Anterior cingulate cortex (tissue), 58 donors: Measurements from ENCODE around the gene ATXN7.

Source experiments
- DNase-seq, 58 donors: peaks; one replicate each; lab custom pipeline; 2025; lab: John Stamatoyannopoulos, UW

Gene ATXN7

DNA sequence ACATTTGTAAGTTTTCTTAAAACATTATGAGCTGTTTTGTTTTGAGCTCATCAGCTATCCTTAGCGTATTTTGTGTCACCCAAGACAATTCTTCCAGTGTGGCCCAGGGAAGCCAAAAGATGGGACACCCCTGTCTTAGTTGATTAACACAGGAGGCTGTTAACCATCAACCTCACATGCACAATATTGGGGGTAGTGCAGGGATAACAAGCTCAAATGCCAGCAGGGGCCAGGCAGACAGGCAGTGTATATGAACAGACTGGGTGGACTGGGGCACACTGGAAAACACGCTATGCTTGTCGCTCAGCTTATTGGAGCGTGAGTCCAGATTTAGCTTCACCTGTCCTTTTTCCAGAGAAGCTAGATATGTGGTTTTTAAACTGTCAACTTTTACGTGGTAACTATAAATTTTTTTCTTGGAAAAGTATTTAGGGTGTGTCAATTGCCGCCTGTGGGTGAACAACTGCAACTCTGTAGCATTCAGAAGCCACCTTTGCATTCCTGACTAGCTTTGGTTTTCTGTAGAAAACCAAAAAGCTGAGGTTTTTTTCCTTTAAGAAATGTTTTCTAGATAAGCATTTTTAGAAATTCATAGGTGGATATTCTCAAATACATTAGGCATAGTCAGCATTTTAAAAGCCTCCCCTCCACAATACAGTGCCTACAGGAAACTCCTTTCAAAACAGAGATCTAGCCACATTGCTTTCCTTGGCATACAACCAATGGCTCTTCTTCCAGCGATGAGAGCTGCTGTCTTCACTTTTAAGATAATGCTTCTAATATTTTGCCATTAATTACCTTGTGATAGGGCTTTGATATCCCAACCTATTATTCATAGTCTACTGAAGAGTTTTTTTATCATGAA lies 145.1 kb downstream of the ATXN7 start:
- DNase-seq: no peak

DNA sequence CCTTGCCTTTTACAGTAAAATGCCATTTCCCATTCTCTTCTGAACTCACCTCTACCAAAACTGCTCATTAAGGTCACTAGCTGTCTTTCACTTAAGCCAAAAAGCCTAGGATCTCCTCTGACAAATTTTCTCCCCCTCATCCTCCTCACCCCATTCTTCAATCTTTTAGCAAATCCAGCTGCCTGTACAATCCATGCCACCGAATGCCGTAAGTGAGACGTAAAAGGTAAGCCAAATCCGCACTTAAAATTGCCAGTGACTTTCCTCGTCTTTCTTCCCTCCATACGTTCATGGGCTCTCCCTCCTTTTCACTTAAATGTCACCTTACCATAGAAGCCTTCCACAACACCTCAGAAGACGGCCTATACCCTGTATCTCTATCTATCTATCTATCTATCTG lies 145.9 kb downstream of the ATXN7 start:
- no peak for DNase-seq

DNA sequence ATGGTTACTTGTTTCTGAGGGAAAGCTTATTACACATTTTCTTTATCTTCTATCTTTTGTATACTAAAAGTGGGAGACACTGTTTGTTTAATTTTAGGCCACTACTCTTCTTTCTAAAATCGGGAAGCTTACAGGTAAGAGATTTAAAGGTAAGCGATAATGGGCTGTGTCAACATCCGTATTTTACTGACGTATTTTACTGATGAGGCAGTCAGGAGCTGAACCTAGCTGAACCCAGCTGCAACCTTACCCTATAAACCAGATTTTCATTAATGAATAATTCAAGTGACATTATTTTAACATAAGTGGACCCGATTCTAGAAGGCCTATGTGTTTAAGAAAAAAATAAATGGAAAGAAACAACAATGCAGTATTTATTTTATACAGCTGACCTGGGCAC lies 146.5 kb downstream of the ATXN7 start:
- DNase-seq: no peak

DNA sequence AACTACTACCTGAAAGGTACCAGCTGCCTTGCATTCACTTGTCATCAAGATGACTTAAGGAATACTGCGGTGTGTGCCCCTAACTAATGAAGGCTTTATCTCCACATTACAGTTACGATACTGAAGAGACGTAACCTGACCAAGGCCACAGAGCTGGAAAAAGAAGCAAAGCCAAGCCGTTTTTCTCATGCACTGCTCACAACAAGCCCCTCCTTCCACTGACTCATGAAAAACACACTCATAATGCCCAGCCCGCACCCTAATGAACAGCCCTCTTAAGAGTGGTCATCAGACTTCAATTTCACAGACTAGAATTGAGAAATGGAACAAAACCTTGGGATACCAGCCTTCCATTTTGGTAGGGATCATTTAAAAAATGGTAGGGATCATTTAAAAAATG lies 148.0 kb downstream of the ATXN7 start:
- no peak for DNase-seq

- DNase-seq: no peak
Observed at GRCh38 chr3:64016941-64017620, 153.4 kb downstream of the ATXN7 start.

- DNase-seq: no peak
Observed at GRCh38 chr3:64019271-64019670, 155.6 kb downstream of the ATXN7 start.

- DNase-seq: no peak
Observed at GRCh38 chr3:64019879-64020278, 156.2 kb downstream of the ATXN7 start.

GRCh38 chr3:64021922-64022321 lies 158.3 kb downstream of the ATXN7 start:
- DNase-seq: no peak

- peak in 2 of 58 donors; percentile 24 to 29 for DNase-seq
Observed at GRCh38 chr3:64022451-64023186, 159.0 kb downstream of the ATXN7 start.

- peak; percentile 31 to 89 (median 80) for DNase-seq
Observed at GRCh38 chr3:64023187-64023860, 159.7 kb downstream of the ATXN7 start, which contains the start of gene PSMD6. TSS of gene PSMD6 (minus strand) at chr3:64023494. CDS start at chr3:64023419, 75 bp downstream.

DNA sequence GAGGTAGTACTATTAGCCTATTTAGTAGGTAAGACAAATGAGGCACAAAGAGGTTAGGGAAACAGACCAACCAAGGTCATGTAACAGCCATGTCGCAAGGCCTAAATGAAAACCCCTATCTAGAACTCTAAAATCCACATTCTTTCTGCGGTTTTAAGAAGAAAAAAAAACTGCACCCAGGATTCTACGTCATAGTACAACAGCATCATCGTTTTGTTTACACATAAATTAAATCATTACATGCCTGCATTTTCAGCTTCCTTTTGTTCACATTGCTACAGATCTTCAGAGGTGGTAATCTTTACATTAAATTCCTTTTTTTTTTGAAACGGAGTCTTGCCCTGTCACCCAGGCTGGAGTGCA lies 160.2 kb downstream of the ATXN7 start:
- no peak for DNase-seq

DNA sequence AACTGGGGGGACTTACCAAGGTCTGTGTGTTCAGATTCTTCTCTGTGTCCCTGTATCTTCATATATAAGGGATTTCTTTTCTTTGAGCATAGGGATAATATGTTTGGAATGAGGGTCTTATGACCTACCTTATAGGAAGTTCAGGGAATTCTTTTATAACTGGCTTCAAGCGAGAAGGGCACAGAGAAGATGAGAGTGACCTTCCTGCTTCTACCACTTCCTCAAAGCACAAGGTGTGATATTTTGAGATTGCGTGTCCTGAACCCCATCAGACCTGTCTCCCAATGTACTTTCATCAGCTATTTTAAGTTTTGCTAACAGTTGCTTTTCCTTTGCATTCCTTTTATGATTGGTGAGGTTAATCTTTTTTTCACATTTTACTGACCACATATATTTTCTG lies 162.7 kb downstream of the ATXN7 start:
- no peak for DNase-seq

DNA sequence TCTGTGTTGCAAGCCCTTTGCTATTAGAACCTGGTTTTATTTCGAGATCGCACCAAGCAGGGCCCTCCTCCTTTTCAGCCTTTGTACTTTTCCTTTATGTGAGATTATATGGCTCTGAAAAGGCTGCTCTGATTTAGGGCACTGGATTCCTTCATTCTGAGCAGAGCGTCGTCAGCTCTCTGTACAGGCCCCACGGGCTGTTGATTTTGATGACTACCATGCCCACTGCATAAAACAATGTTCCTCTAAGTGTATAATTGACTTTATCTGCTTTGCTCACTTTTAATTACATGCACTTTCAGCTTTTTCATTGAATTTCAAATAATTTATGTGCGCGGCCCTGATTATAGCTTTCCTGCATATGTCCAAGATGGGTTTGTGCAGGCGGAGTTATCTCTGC lies 164.0 kb downstream of the ATXN7 start:
- DNase-seq: no peak

DNA sequence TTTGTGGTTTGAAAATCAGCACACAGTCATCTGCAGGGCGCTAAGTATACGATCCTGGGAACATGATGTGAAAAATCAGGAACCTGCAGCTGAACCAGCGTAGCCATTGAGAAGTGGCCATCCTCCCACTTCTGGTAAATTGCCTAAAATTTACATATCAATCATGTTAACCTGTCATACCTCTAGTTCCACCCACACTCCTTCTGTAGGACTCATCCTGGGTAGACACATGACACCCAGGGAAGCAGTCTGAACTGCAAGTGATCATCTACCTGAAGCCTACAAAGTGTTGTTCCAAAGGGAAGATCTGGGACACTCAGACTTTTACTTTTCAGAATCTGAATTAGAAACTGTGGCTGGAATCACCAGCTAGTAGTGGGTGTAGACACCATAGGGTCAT lies 165.1 kb downstream of the ATXN7 start:
- DNase-seq: no peak

DNA sequence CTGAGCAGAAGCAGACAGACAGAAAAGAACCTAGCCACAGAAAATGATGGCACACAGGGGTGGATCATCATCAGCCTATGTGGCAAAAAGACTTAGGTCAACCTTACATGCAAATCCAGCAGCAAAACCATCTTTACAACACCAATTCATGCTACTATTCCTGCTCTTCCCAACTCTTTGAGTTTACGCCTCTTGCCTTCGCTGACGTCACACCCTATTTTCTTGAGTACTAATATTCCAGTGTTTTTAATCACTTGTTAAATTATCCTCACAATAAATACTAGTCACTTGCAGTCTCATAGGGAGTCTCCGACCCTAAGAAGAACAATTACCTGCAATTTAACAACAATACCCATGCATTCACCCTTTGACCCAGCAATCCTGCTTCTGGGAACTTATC lies 165.6 kb downstream of the ATXN7 start:
- no peak for DNase-seq

DNA sequence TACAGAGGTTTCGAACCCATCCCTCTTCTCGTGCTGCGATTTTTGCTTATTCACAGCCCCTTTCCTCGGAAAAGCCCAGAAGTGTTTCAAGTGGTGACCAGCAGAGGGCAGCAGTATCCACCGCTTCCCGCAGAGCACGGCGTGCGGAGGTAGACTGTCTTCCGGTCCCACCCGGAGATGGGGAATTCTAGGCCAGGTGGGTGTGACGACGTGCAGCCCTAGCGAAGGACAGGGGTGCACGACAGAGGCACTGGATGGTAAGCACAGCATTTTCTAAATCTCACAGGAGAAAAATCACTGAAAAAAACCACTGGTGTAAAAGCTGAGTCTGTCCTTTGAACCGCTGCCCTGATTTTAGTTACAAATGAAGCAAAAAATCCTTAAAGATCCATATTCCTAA lies 167.1 kb downstream of the ATXN7 start:
- peak in 53 of 58 donors; percentile 16 to 75 (median 42) for DNase-seq

DNA sequence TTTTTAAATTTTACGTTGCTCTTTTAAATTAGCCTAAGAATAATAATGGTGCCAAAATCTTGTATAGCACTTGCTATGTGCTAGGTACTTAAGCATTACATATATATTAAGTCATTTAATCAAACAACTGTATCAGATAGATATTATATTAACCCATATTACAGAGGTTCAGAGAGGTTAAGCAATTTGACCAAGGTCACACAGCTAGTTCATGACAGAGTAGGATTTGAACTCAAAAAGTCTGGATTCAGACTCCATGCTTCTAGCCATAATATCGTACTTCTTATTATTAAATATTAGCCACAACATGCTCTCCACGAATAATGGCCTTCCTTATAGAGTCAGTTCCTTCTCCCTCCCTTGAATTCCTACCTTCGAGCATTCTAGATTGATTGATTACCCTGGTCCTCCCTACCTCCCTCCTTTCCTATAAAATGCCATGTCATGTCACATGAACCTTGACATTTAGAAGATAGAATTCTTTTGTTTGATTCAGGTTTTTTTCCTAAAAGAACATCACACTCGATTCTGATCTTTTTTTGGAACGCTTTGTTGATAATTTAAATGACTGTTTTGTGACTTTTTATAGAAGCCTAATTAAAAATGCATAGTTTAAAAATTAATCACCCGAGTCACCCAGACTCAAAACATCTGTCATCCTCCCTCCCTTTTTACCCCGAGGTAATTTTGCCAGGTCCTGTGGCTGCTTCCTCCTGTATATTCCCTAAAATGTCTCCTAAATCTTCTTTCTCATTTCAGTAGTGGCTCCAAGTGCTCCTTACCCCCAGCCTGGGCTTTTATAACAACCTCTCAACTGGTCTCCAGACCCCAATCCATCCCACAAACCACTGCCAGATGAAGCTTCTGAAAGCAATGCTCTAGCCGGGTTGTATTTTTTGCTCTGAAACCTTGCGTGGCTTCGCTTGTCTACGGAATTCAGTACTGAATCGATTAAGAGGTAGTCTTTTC lies 168.2 kb downstream of the ATXN7 start:
- no peak for DNase-seq

DNA sequence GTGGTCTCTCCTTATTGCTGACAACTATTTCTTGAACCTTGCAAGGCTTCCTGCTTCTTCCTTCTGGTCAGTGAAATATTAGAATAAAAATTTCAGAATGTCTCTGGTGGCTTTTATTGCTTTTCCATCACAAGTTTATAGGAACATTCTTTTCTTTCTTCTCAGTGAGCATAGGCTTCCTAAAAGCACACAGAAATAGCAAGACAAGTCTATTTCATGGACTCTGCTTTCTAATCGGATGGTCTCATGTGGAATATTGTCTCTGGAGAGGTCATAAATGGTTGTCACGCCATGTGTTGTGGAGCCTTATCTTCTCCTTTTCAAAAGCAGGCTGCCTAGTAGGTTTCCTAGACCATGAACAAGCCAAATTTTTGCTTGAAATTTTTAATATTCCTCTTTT lies 169.4 kb downstream of the ATXN7 start:
- DNase-seq: no peak

DNA sequence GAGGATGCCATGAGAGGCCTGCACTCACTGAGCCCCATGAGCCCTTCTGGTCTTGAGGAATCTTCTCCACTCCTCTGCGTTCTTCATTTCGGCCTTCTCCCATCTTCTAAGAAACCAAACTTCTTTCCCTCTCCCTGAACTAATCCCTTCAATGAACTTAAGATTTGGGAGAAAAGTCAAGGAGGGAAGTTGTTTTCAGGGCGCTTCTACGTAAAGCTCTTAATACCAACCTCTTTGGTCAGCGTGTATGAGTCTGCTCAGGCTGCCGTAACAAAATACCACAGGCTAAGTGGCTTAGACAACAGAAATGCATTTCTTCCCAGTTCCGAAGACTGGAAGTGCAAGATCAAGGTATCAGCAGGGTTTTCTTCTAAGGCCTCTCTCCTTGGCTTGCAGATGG lies 173.4 kb downstream of the ATXN7 start:
- no peak for DNase-seq
